GM18868 (cell line): ENCODE results near the gene TBX3.
"Not testable (repeated sequence)": the region's sequence is repeated elsewhere in the genome, so short reads cannot be mapped to it uniquely, and the experiment has no call there.

Source experiments
- ATAC-seq: cut with Tn5 transposase; IDR thresholded peaks from one replicate; pipeline ENCODE4 v1.9.1; 2021; ENCODE audit warnings: mild to moderate bottlenecking, moderate library complexity; ENCODE audit not compliant: unreplicated experiment

The TBX3 gene

GRCh38 chr12:114684098-114684869, at the start of gene TBX3:
TSS of gene TBX3 (minus strand) at chr12:114684175. CDS start at chr12:114683200, 975 bp downstream.
- ATAC-seq: no peak

GRCh38 chr12:114732426-114733030, 48.6 kb upstream of the TBX3 start:
- ATAC-seq: no peak

GRCh38 chr12:114729731-114730130, 45.8 kb upstream of the TBX3 start:
- no peak for ATAC-seq

- no peak for ATAC-seq
These were observed 42.2 kb upstream of the TBX3 start for GRCh38 chr12:114726092-114726710.

GRCh38 chr12:114722176-114722575, 38.2 kb upstream of the TBX3 start:
- ATAC-seq: not testable (repeated sequence)

GRCh38 chr12:114721266-114721665, 37.3 kb upstream of the TBX3 start:
- ATAC-seq: no peak

- ATAC-seq: no peak
These were observed 29.7 kb upstream of the TBX3 start for GRCh38 chr12:114713466-114714215.

GRCh38 chr12:114711689-114712152, 27.7 kb upstream of the TBX3 start:
- ATAC-seq: no peak

- ATAC-seq: no peak
These were observed 26.2 kb upstream of the TBX3 start for GRCh38 chr12:114710151-114710550.

- ATAC-seq: no peak
These were observed 25.1 kb upstream of the TBX3 start for GRCh38 chr12:114709112-114709511.

- not testable (repeated sequence) for ATAC-seq
These were observed 24.6 kb upstream of the TBX3 start for GRCh38 chr12:114708598-114708997.

GRCh38 chr12:114704096-114704495, 20.1 kb upstream of the TBX3 start:
- ATAC-seq: no peak

- no peak for ATAC-seq
These were observed 19.1 kb upstream of the TBX3 start for GRCh38 chr12:114703060-114703493.

- no peak for ATAC-seq
These were observed 18.5 kb upstream of the TBX3 start for GRCh38 chr12:114702462-114702861.

- ATAC-seq: no peak
These were observed 17.6 kb upstream of the TBX3 start for GRCh38 chr12:114701553-114701952.

GRCh38 chr12:114701104-114701414, 17.1 kb upstream of the TBX3 start:
- ATAC-seq: no peak

GRCh38 chr12:114700392-114701103, 16.6 kb upstream of the TBX3 start:
- ATAC-seq: no peak

GRCh38 chr12:114698566-114699163, 14.7 kb upstream of the TBX3 start:
- no peak for ATAC-seq

- ATAC-seq: no peak
These were observed 14.0 kb upstream of the TBX3 start for GRCh38 chr12:114697741-114698565.
